GM23248 (cell line): Measurements from ENCODE around the gene OGFOD1.

Experiments used
- EZH2 ChIP-seq: fragments of 200-600 bp; sonication (generic); IDR thresholded peaks from 2 replicates; pipeline ENCODE4 v1.6.1; 2018; ENCODE audit warnings: antibody characterized with exemption, mild to moderate bottlenecking; ENCODE audit not compliant: insufficient read depth, poor library complexity, severe bottlenecking
- EZH2phosphoT487 ChIP-seq: fragments of 200-600 bp; sonication (generic); IDR thresholded peaks from 2 replicates; pipeline ENCODE4 v1.6.1; 2018; ENCODE audit warnings: antibody characterized with exemption, moderate library complexity, mild to moderate bottlenecking, low read depth; ENCODE audit not compliant: insufficient read depth

DNA sequence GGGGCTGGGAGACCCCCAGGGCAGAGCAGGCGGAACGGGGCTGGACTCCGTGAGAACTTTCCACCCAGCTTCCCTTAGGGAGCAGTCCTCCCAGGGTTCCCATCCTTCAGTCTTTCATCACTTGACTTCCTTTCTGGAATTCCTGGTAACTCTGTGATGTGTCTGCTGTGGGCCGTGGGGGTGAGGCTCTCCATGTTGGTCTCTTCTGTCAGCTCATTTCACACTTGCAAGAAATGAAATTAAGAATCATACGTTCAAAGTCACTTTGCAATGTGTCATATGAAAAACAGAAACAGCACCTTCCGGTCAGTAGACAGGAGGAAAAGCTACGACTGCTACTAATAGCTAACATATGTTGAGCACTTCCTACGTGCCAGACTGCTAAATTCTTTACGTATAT is 73.9 kb downstream of the OGFOD1 start:
- no peak for TF ChIP-seq EZH2
- no peak for TF ChIP-seq EZH2phosphoT487
